Effector CD4-positive, alpha-beta T cell (primary cell): ENCODE results near the gene SAMD4A.

Experiments
- DNase-seq: peaks from one replicate; pipeline ENCODE4 v3.0.0-alpha.2; 2020
- total RNA-seq: gene quantifications from one replicate; lab custom pipeline; 2026; lab: John Stamatoyannopoulos, UW

The SAMD4A gene, protein sequence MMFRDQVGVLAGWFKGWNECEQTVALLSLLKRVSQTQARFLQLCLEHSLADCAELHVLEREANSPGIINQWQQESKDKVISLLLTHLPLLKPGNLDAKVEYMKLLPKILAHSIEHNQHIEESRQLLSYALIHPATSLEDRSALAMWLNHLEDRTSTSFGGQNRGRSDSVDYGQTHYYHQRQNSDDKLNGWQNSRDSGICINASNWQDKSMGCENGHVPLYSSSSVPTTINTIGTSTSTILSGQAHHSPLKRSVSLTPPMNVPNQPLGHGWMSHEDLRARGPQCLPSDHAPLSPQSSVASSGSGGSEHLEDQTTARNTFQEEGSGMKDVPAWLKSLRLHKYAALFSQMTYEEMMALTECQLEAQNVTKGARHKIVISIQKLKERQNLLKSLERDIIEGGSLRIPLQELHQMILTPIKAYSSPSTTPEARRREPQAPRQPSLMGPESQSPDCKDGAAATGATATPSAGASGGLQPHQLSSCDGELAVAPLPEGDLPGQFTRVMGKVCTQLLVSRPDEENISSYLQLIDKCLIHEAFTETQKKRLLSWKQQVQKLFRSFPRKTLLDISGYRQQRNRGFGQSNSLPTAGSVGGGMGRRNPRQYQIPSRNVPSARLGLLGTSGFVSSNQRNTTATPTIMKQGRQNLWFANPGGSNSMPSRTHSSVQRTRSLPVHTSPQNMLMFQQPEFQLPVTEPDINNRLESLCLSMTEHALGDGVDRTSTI
- 15.6 reads per million, percentile 41 among the genes with 10 or more reads in this experiment for total RNA-seq

DNA sequence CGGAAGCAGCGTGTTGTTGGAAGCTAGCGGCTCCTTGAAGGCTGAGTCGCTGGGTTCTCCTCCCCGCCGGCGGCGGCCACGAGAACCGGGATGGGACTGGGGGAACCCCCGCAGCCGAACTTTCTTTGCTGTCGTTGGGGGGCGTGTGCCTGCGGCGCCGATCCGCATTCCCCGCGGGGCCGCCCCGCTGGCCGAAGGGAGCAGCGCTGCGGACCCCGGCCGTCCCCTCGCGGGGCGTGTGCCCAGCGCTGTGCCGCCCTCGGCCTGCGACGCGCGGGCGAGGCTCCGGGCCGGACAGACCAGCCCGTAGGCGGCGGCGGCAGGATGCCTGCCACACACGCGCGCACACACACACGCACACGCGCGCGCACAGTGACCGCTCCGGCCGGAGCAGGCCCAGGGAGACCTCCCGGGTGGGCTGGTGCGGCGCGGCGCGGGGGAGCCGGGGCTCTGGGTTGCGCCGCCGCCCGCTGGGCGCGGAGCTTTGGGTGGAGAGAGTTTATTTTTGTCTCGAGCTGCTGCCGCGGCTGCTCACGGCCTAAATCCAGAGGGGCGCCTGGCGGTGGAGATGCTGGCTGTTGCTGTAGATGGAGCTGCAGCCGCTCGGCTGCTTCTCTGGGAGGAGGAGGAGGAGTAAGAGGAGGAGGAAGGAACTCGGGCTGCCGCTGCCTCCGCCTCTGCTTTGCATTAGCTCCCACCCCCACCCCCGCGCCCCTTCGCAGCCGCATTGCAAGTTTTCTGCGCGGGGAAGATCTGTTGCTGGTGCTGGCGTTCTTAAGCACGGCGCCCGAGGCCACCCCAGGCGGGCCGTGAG lies at the start of gene SAMD4A:
Gene SAMD4A, plus strand, starts transcription at position 719 of the 814 bp plus-strand sequence. CDS start 789 bp downstream, outside the sequence.
- peak; percentile 50 for DNase-seq

DNA sequence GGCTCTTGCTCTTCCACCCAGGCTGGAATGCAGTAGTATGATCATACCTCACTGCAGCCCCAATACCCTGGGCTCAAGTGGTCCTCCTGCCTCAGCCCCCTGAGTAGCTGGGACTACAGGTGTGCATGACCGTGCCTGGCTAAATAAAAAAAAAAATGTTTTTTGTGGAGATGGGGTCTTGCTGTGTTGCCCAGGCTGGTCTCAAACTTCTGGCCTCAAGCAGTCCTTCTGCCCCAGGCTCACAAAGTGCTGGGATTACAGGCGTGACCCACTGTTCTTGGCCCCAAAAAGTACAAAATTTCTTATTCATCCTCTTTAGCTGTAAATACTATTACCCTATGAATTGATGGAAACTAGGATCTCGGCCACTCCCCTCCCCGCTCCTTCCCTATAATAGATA lies 42.5 kb upstream of the SAMD4A start:
- no peak for DNase-seq

DNA sequence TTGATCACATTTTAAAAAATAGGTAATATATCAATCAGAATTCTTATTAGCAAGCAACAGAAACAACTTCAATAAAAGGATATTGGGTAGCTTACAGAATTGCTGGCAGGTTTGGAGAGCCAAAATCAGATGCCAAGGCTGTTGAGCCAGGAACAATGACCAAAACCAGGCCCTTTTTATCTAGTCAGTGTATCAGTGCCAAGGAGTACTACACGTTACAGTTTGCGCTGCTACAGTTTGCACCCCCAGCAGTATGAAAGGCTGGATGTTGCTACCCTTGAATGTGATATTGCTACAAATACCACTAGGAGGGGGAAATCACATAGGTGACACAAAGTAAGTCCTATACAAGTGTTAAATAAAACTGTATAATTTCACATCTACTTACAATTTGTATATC lies 38.0 kb upstream of the SAMD4A start:
- DNase-seq, result no peak

DNA sequence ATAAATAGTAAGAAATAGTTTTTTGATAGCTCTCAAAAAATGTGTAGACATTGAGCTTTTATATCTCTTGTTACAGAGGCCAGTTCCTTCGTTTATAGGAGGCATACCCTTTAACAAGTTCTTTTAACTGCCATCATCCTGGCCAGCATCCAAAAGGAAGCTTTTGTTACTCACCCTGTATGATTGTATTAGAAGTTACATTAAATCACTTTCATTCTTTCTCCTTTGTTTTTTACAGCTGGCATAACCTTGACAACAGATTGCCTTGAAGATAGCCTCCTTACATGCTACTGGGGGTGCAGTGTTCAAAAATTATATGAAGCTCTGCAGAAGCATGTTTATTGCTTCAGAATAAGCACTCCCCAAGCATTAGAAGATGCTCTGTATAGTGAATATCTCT lies 37.1 kb upstream of the SAMD4A start:
- no peak for DNase-seq

DNA sequence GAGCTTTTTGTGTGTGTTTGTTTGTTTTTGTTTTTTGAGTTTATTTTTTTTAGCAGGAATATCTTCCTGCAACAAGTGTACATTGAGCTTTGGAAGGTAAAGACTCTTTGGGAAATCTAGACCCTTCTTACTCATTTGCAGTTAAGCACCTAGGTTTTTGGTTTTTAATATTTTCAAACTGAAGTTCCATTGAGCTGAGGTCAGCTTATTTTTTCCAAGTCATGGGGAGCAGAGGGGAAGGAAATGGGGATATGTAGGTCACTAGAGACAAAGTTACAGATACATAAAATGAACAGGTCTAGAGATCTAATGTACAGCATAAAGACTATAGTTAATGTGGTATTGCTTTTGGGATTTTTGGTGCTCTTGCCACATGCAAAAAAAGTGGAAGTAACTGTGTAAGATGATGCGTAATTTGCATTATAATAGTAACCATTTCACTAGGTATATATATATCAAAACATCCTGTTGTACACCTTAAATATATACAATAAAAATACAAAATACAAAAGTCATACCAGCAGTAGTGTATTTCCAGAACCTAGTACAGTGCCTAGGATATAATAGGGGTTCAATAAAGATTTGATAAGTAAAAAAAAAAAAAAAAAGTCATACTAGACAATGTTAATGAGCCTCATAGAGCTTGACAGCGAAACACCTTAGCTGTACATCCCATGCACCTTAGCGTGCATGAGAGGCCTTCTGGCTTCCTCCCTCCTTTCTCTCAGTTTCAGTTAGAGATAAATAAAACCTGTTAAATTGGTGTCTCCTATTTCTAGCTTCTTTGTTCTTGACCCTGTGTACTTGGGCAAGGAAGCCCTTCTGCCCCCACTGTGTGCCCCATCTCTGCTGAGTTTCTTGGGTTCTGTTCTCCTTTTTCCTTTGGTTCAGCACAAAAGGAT lies 34.6 kb upstream of the SAMD4A start:
- no peak for DNase-seq

DNA sequence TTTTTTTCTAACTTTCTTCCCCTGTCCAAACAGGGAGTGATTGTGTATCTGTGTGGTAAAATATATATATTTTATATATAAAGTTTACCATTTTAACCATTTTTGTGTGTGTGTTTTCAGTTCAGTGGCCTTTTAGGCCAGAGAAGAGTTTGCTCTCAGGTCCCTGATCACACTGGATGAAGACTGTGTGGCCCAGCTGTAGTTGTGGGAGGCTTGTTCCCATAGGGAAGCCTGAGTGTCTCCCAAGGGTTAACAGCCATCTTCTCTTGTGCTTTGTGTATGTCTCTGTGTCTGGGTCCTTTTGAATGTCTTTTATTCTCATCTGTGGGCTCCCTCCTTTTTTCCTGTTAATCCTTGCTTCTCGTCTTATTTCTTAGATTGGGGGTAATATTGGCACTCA lies 33.8 kb upstream of the SAMD4A start:
- no peak for DNase-seq

DNA sequence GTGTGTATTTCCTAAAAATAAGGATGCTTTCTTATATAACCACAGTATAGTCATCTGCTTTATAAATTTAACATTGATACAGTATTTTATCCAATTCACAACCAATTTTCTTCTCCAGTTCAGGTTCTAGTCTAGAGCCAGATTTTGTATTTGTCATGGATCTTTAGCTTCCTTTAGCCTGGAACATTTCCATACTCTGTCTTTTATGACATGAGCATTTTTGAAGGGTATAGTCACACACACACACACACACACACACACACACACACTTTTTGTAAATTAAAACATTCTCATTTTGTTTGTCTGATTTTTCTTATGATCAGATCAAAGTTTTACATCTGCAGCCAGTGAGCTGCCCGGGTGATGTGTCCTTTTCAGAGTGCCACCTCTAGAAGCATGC lies 31.8 kb upstream of the SAMD4A start:
- DNase-seq, result no peak

DNA sequence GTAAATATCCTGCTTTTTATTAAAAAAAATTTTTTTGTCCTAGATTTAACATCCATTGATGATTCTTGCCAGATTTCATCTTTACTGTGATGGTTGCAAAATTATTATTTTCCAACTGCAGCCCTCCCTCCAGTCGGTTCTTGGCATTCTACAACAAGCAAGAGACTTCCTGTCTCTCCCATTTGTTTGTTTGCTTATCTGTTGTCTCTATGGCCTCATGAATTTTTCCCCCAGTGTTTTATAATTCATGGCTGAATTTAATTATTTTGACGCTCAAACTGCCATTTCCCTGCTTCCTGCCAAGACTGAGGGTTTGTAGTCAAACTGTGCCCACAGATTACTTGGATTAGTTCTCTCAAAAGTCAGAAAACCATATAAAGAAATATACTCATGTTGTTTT lies 31.3 kb upstream of the SAMD4A start:
- DNase-seq, result no peak

DNA sequence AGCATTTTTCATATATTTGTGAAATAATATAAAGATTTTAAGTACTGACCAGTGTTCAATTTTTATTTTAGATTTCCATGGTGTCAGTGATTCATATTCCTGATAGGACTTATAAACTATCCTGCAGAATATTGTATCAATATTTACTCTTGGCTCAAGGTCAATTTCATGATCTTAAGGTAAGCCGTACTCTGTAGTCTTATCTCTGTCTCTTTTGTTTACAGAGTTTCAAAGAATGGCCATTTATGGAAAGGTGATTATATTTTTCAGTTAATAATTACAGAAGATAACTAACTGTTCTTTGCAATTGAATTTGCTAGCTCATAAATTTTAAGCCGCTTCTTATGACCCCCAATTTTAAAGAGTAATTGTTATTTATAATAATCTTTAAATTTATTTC lies 29.3 kb upstream of the SAMD4A start:
- no peak for DNase-seq

DNA sequence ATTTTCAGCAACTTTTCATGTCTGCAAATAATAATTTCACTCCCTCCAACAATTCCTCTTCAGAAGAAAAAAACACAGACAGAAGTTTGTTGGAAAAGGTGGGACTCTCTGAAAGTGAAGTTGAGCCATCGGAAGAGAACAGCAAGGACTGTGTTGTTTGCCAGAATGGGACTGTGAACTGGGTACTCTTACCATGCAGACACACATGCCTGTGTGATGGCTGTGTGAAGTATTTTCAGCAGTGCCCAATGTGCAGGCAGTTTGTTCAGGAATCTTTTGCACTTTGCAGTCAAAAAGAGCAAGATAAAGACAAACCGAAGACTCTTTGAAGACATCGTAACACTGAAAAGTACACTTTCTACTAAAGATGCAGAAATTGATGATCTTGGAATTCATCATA lies 28.9 kb upstream of the SAMD4A start:
- no peak for DNase-seq

DNA sequence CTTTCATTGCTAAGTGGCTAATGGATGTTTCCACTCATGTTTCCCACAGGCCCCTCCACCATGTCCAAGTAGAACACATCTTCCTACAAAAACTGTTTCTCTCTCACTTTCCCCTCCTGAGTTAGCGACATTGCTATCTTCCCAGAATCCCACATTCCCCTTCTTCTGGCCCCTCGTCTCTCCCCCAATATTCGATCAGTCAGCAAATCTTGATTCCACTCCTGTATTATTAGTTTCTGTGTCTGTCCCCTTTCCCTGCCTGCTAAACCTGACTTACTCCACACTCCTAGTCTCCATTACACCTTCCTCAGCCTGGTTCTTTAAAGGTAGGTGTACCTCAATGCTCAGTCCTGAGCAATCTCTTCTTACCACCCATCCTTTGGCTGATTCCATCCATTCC lies 19.3 kb upstream of the SAMD4A start:
- no peak for DNase-seq

DNA sequence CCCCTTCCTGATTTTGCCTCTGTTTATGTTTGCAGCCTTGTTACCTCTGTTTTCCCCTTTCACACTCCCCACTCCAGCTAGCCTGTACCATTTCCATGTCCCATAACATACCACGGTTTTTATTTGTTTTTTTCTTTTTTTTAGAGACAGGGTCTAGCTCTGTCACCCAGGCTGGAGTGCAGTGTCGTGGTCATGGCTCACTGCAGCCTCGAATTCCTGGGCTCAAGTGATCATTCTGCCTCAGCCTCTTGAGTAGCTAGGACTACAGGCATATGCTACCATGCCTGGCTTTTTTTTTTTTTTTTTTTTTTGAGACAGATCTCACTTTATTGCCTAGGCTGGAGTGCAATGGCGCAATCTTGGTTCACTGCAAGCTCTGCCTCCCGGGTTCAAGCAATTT lies 18.4 kb upstream of the SAMD4A start:
- no peak for DNase-seq

DNA sequence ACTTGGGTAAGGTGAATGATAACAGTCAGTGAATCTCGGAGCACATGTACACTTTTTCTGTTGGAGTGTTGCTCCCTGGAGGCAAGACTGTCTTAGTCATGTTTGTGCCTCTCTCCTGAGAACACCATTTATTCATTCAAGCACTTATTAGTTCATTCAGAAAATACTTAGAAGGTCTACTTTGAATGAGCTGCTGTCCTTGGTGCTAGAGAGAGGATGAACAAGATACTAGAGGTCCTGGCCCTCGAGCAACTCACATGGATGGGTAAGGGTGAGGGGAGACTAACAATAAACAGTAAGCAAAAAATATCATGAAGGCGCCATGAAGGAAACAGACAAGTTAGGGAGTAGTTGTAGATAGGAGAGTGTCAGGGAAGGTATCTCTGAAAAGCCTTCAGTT lies 17.1 kb upstream of the SAMD4A start:
- DNase-seq, result no peak

DNA sequence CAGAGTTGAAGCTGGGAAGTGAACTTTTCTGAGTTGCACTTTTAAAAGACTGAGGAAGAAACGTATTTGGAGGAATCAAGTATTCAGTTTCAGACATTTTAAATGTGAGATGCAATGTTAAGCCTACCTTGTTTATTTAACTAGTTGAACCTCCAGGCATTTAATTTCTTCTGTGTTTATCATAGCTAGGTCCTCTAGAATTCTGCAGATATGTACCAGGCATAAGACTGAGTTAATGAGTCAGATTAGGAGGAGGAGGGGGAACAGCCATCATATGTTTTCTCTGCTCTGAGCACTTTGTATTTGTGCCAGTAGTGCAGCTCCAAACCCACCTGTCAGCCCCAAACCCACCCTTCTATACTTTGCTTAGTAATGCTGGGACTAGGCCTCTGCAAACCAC lies 16.4 kb upstream of the SAMD4A start:
- no peak for DNase-seq

DNA sequence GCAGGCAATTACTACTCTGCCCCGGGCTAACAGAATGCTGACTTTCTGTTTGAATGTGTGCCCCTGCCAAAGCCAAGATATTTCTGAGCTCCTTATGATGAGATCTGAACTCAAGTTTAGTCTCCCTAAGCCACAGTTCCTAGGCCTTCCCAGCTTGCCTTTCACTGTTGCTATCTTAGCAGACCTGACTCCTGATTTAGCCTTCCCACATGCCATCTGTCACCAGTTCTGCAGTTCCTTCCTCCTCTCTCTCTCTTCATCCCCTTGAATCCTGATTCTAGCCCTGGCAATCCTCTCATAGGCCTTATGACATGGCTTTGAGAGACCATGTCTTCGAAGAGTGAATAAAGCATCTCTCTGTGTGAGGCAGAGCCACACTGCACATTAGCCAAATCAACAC lies 12.5 kb upstream of the SAMD4A start:
- DNase-seq, result no peak

DNA sequence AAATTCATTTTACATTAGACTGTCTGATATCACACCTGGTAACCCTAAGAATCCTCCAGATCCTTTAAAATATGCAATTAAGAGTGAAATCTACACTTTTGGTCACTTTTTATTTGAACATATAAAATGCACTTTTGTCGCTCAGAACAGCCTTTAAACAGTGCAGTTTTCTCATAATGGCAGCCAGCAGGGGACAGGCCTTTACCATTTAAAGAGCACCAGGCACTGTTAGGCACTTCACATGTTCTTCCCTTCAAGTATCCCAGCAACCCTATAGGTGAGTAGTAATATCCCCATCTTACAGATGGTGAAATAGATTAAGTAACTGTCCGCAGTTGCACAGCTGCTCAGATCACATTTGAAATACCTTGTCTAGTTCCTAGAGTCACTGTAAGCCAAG lies 11.3 kb upstream of the SAMD4A start:
- no peak for DNase-seq

DNA sequence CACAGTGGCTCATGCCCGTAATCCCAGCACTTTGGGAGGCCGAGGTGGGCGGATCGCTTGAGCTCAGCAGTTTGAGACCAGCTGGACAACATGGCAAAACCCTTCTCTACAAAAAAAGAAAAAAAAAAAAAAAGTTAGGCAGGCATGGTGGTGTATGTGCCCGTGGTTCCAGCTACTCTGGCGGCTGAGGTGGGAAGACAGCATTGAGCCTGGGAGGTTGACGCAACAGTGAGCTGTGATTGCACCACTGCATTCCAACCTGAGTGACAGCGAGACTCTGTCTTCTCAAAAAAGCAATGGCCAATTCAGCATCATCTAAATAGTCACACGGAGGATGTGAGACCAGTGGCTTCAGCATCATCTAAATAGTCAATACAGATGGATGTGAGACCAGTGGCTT lies 10.4 kb upstream of the SAMD4A start:
- no peak for DNase-seq

DNA sequence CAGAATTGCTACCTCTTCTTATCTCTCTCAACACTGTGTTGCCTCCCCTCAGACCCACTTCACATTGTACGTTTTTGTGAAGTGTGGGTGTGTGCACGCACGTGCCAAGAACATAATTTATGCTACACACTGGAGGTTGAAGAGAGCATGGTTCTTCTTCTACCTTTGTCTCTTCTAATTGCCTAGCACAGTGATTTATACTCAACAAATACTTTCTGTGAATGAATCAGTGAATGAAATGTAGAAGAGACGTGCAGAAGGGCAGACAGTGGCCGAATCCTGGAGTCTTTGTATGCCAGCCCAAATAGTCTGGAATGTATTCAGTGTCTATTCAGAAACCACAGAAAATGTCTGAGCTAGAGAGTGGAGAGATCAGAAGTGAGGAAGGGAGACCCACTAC lies 4.6 kb upstream of the SAMD4A start:
- no peak for DNase-seq

DNA sequence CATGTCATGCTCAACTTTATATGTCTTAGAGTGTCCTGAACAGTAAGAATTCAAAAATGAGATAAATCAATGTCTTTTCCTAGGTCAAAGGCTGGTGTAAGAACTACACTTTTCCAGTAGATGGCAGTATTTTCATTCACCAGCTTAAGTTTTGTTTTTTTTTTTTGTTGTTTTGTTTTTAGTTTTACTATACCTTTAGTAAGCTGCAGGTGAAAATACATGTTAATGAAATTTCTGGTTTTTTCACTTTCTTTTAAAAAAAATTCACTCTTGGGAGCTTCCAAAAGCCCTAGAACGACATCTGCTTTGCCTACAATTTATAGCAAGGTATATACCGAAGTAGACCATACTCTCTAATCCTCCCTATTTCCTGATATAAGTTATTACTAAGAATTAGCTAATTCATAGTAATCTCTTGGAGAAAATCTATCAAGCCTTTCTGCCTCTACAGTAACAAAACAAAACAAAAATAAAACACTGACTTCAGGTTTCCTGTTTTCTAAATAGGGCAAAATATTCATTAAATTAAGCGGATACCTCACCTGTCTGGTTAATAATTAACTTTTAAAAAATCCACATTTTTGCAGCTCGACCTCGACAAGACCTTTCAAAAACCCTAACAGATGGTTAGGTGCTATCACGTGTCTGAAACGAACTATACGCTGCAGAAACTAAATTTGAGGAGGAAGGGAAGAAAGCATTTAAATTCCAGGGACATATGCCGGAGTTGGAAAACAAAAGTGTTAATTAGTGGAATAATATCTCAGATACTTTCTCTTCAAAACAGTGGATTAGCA lies 2.7 kb upstream of the SAMD4A start:
- DNase-seq, result no peak

DNA sequence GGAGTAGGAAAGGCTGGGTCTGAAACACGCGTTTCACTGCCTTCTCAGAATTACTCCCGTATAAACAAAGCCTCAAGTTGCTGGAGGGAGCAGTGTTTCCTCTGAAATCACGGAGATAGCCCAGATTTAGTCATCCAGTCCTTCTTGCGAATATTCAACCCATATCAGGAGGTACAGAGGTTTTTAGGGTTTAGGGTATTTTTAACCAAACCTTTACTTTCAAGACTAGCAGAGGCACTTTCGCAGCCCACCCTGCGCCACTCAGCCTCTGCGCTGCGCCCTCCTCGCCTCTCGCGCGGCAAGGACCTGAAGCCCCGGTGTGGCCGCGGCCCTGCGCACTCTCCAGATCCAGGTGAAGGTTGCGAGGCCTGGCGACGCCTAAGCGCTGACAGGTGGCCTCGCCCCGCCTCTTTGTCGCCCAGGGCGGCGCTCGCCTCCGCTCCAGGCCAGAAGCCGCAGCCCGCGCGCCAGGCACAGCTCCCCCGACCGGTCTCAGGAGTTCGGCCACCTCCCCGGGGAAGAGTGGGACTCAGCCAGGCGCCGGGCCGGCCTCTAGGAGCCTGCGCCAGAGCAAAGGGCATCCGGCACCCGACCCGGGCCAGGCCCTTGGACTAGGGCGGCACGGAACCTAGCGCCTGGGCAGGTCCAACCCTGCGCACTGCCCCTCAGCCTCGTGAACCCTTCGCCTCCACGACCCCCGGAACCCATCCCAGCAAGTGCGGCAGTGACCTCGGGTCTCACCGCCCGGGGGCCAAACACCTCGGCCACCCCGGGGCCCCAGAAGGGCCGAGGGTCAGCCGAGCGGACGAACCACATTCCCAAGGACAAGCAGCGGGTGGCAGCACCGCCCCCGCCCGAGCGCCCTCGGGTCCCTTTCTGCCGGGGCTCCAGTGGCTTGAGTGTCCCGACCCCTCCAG lies 1.8 kb upstream of the SAMD4A start:
- peak; percentile 35 for DNase-seq
